RPMI7951 (cell line): ENCODE measurements around the gene SIGLEC5. TPM values are rescaled to one million over a fixed set of nuclear protein-coding genes. Genes with fewer than 3 reads are reported as not detected.

Experiments
- DNase-seq: peaks from one replicate; pipeline ENCODE4 v3.0.0-alpha.2; 2012; ENCODE audit warnings: low read depth
- total RNA-seq: library from RNA; depleted of rRNA; stranded (reverse); fragments of >200 nt; shearing (Covaris generic); gene quantifications from 2 replicates; pipeline ENCODE4 v1.2.3, GENCODE V29; 2014

The SIGLEC5 gene
- total RNA-seq, 1 experiment from 2014 or later = not detected

- no peak for DNase-seq
These were observed 1.9 kb downstream of the SIGLEC5 start for GRCh38 chr19:51628153-51628939.

GRCh38 chr19:51627491-51628138 lies 2.6 kb downstream of the SIGLEC5 start:
- DNase-seq = no peak

- no peak for DNase-seq
These were observed 3.5 kb downstream of the SIGLEC5 start for GRCh38 chr19:51626675-51627074.

GRCh38 chr19:51621178-51621577 lies 9.0 kb downstream of the SIGLEC5 start:
- DNase-seq = no peak

GRCh38 chr19:51615991-51616390 lies 14.2 kb downstream of the SIGLEC5 start:
- no peak for DNase-seq

- no peak for DNase-seq
These were observed 15.4 kb downstream of the SIGLEC5 start for GRCh38 chr19:51614789-51615188.

- no peak for DNase-seq
These were observed 19.6 kb downstream of the SIGLEC5 start for GRCh38 chr19:51610576-51610975.

GRCh38 chr19:51607920-51608562 lies 22.2 kb downstream of the SIGLEC5 start:
- peak; percentile 74 for DNase-seq

- no peak for DNase-seq
These were observed 23.1 kb downstream of the SIGLEC5 start for GRCh38 chr19:51607077-51607476.

GRCh38 chr19:51602189-51602854 lies 27.9 kb downstream of the SIGLEC5 start:
- DNase-seq = no peak

- no peak for DNase-seq
These were observed 29.1 kb downstream of the SIGLEC5 start for GRCh38 chr19:51600940-51601580.

- DNase-seq = no peak
These were observed 31.1 kb downstream of the SIGLEC5 start for GRCh38 chr19:51599084-51599483.

GRCh38 chr19:51598159-51598915 lies 31.9 kb downstream of the SIGLEC5 start:
- DNase-seq = no peak

- no peak for DNase-seq
These were observed 34.7 kb downstream of the SIGLEC5 start for GRCh38 chr19:51595190-51596175.

- no peak for DNase-seq
These were observed 35.5 kb downstream of the SIGLEC5 start for GRCh38 chr19:51594774-51595109.

- DNase-seq = peak; percentile 97
These were observed 36.0 kb downstream of the SIGLEC5 start for GRCh38 chr19:51593969-51594773.

- DNase-seq = no peak
These were observed 36.9 kb downstream of the SIGLEC5 start for GRCh38 chr19:51593138-51593890.

GRCh38 chr19:51592521-51592920 lies 37.7 kb downstream of the SIGLEC5 start:
- DNase-seq = no peak
